MM.1S (cell line): ENCODE measurements around the gene EMID1.

Experiments used
- DNase-seq: peaks from one replicate; pipeline ENCODE4 v3.0.0-alpha.2; 2015
- H2AFZ ChIP-seq: fragments of 300-600 bp; sonication (generic); 2 replicates; pipeline ENCODE4 v1.6.0; 2016; ENCODE audit warnings: antibody characterized with exemption, low read length
- H3F3A ChIP-seq: fragments of 300-600 bp; sonication (generic); 2 replicates; pipeline ENCODE4 v1.6.1; 2016; ENCODE audit warnings: mild to moderate bottlenecking, antibody characterized with exemption, low read length, moderate library complexity, mixed read lengths; ENCODE audit not compliant: insufficient read depth
- H3K27ac ChIP-seq: fragments of 300-600 bp; sonication (generic); 2 replicates; pipeline ENCODE4 v1.5.1; 2016; ENCODE audit warnings: mild to moderate bottlenecking, low read length
- H3K27me3 ChIP-seq: fragments of 300-600 bp; sonication (generic); replicated peaks from 2 replicates; pipeline ENCODE4 v1.6.0; 2016; ENCODE audit warnings: low read length; ENCODE audit not compliant: insufficient read depth
- H3K36me3 ChIP-seq: fragments of 300-600 bp; sonication (generic); replicated peaks from 2 replicates; pipeline ENCODE4 v1.6.1; 2016; ENCODE audit warnings: mild to moderate bottlenecking, low read length, mixed read lengths; ENCODE audit not compliant: insufficient read depth
- H3K4me1 ChIP-seq: fragments of 300-600 bp; sonication (generic); 2 replicates; pipeline ENCODE4 v1.6.1; 2016; ENCODE audit warnings: low read length, mixed read lengths
- H3K4me2 ChIP-seq: fragments of 300-600 bp; sonication (generic); 2 replicates; pipeline ENCODE4 v1.6.0; 2016; ENCODE audit warnings: low read depth, low read length
- H3K4me3 ChIP-seq: fragments of 300-600 bp; sonication (generic); 2 replicates; pipeline ENCODE4 v1.5.1; 2016; ENCODE audit warnings: low read length, mixed read lengths
- H3K79me2 ChIP-seq: fragments of 300-600 bp; sonication (generic); 2 replicates; pipeline ENCODE4 v1.6.1; 2016; ENCODE audit warnings: mixed run types, low read length, mixed read lengths
- H3K9ac ChIP-seq: fragments of 300-600 bp; sonication (generic); 2 replicates; pipeline ENCODE4 v1.6.1; 2016; ENCODE audit warnings: low read length, mixed read lengths
- H3K9me2 ChIP-seq: fragments of 300-600 bp; sonication (generic); replicated peaks from 2 replicates; pipeline ENCODE4 v1.6.1; 2016; ENCODE audit warnings: mild to moderate bottlenecking, low read length, mixed read lengths; ENCODE audit not compliant: insufficient read depth
- H3K9me3 ChIP-seq: fragments of 300-600 bp; sonication (generic); replicated peaks from 2 replicates; pipeline ENCODE4 v1.6.1; 2016; ENCODE audit warnings: mild to moderate bottlenecking, low read length, mixed read lengths; ENCODE audit not compliant: insufficient read depth
- H4K20me1 ChIP-seq: fragments of 300-600 bp; sonication (generic); 2 replicates; pipeline ENCODE4 v1.6.1; 2016; ENCODE audit warnings: mild to moderate bottlenecking, low read length, moderate library complexity, mixed read lengths; ENCODE audit not compliant: insufficient read depth
- CTCF ChIP-seq: fragments of 300-600 bp; sonication (generic); IDR thresholded peaks from 2 replicates; pipeline ENCODE4 v1.5.1; 2016; ENCODE audit warnings: antibody characterized with exemption, low read length, mixed read lengths
- EZH2 ChIP-seq: fragments of 300-600 bp; sonication (generic); optimal IDR thresholded peaks from 2 replicates; pipeline ENCODE3; 2017; ENCODE audit warnings: low read depth, mild to moderate bottlenecking, antibody characterized with exemption, low read length, mixed read lengths
- EZH2phosphoT487 ChIP-seq: fragments of 300-600 bp; sonication (generic); IDR thresholded peaks from 2 replicates; pipeline ENCODE4 v1.6.1; 2018; ENCODE audit warnings: antibody characterized with exemption, low read length

EMID1 gene

GRCh38 chr22:29171721-29172120, 34.0 kb upstream of the EMID1 start:
- TF ChIP-seq EZH2phosphoT487, result no peak
- no peak for TF ChIP-seq CTCF
- no peak for TF ChIP-seq EZH2
- Histone ChIP-seq H3F3A (peaks cover 4% of the 10 kb centered on the region; the same call in 1 of the 2 replicates), H2AFZ (no peak overlapping the region), H3K9me2 (no peaks in the 10 kb centered on the region), H3K9ac (no peak overlapping the region), H4K20me1 (no peaks in the 10 kb centered on the region), H3K4me1 (peaks cover 8% of the 10 kb centered on the region), H3K4me2 (no peak overlapping the region), H3K79me2 (no peaks in the 10 kb centered on the region), H3K36me3 (no peaks in the 10 kb centered on the region), H3K4me3 (no peak overlapping the region), H3K27me3 (no peaks in the 10 kb centered on the region), H3K9me3 (no peaks in the 10 kb centered on the region), H3K27ac (no peak overlapping the region)
- DNase-seq, result no peak

DNA sequence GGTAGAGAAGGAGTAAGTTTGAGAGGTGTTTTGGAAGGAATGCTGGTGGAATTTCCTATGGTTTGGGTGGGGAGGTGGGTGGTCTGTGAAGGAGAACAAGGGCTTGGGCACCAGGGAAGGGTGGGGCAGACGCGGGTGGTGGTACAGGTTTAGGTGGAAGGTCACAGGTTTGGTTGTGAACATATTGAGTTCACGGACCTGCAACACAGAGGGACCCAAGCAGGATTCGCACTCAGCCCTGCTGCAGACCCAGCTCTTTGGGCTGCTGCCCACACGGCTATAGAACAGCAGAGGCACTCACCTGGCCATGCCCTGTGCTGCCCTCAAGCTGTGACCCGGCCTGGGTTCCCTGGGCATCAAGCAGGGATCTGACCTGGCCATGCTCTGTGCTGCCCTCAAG, 33.5 kb upstream of the EMID1 start:
- H3K4me1 ChIP-seq, result peaks cover 4% of the 10 kb centered on the region
- no peak overlapping the region for H3K9ac ChIP-seq
- no peak for DNase-seq
- no peak for TF ChIP-seq EZH2
- TF ChIP-seq EZH2phosphoT487, result no peak
- no peak for TF ChIP-seq CTCF
- H3K36me3 ChIP-seq, result no peaks in the 10 kb centered on the region
- H3K9me3 ChIP-seq, result no peaks in the 10 kb centered on the region
- no peaks in the 10 kb centered on the region for H3K79me2 ChIP-seq
- no peak overlapping the region for H3K4me2 ChIP-seq
- H3K27ac ChIP-seq, result no peak overlapping the region
- no peak overlapping the region for H3K4me3 ChIP-seq
- no peaks in the 10 kb centered on the region for H3K9me2 ChIP-seq
- H3K27me3 ChIP-seq, result no peaks in the 10 kb centered on the region
- H4K20me1 ChIP-seq, result no peaks in the 10 kb centered on the region
- H2AFZ ChIP-seq, result no peak overlapping the region
- H3F3A ChIP-seq, result no peaks in the 10 kb centered on the region

DNA sequence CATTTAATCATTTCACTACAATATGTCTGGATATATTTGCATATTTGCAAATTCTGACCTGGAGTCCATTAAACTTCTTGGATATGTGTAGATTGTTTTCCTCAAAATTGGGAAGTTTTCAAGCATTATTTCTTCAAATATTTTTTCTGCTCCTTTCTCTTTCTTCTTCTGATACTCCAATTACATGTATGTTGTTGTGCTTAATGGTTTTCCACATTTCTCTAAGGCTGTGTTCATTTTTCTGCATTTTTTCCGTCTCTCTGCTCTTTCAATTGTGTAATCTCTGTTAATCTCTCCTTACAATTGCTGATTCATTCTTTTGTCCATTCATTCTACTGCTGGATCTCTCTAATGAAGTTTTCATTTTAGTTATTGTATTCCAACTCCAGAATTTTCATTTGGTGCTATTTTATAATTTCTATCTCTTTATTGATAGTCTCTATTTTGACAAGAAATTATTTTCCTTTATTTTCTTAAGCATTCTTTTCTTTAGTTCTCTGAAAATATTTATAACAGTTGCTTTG, 30.3 kb upstream of the EMID1 start:
- DNase-seq, result no peak
- Histone ChIP-seq H3K27ac (no peak overlapping the region), H3F3A (no peaks in the 10 kb centered on the region), H3K9me2 (no peaks in the 10 kb centered on the region), H2AFZ (no peak overlapping the region), H3K36me3 (no peaks in the 10 kb centered on the region), H3K27me3 (no peaks in the 10 kb centered on the region), H3K9ac (no peak overlapping the region), H3K4me2 (no peak overlapping the region), H3K79me2 (no peaks in the 10 kb centered on the region), H4K20me1 (no peaks in the 10 kb centered on the region), H3K4me1 (no peaks in the 10 kb centered on the region), H3K4me3 (no peak overlapping the region), H3K9me3 (no peaks in the 10 kb centered on the region)
- TF ChIP-seq EZH2 (no peak), CTCF (no peak), EZH2phosphoT487 (no peak)
